Measurements from ENCODE around the gene LYSMD4. TPM values are rescaled to one million over a fixed set of nuclear protein-coding genes. Genes with fewer than 3 reads are reported as not detected.

Gene LYSMD4
- total and polyA plus RNA-seq, 2 donors (not counting 1 experiment from before 2014, with no cell fraction given): 9.7 to 10.3 TPM

GRCh38 chr15:99692825-99693224 lies 40.4 kb downstream of the LYSMD4 start:
- POLR2A ChIA-PET: no interaction called here
- Histone ChIP-seq H3K27ac (ENCODE audit: low read length in 2 of 2) (no peak overlapping the region), H3K9ac (ENCODE audit: low read length) (no peak overlapping the region), H3K36me3 (replicated peaks in 1 of 2; ENCODE audit: control extremely low read depth in 1 of 2, control insufficient read depth in 1 of 2, extremely low read depth in 1 of 2, insufficient read depth in 2 of 2, low read length in 1 of 2) (peaks cover 4 to 74% of the 10 kb centered on the region in 2 experiments), H4K20me1 (ENCODE audit: control insufficient read depth, insufficient read depth, low read length, poor library complexity, severe bottlenecking) (no peaks in the 10 kb centered on the region), H3K4me2 (replicated peaks; ENCODE audit: low read depth, low read length, poor library complexity, severe bottlenecking) (no peak overlapping the region), H3K4me3 (ENCODE audit: control extremely low read depth in 1 of 5, extremely low read depth in 1 of 5, insufficient read depth in 1 of 5, low read depth in 2 of 5, low read length in 4 of 5) (no peak overlapping the region), H3K9me3 (ENCODE audit: control extremely low read depth in 1 of 3, control insufficient read depth in 2 of 3, insufficient read depth in 1 of 3, low read length in 2 of 3) (no peaks in the 10 kb centered on the region), H3K27me3 (replicated peaks in 1 of 4; ENCODE audit: control extremely low read depth in 1 of 4, control insufficient read depth in 3 of 4, insufficient read depth in 4 of 4, low read length in 3 of 4) (no peaks in the 10 kb centered on the region), H2AFZ (ENCODE audit: insufficient read depth, low read depth, low read length, poor library complexity, severe bottlenecking) (no peak overlapping the region), H3K4me1 (ENCODE audit: control insufficient read depth in 2 of 2, insufficient read depth in 2 of 2, low read length in 2 of 2) (no peaks in the 10 kb centered on the region), H3K79me2 (ENCODE audit: control insufficient read depth, insufficient read depth, low read length) (peaks cover 16% of the 10 kb centered on the region)
- CTCF ChIA-PET: interaction anchor here (2.1 to 2.2 kb wide), 2 partner anchors 12 to 420 kb away, joined by 4 to 18 read pairs; no protein-coding TSS in a partner anchor
- Mint-ChIP-seq H3K27me3 (no peaks in the 10 kb centered on the region), H3K4me3 (no peak overlapping the region), H3K9me3 (ENCODE audit: insufficient read depth) (no peaks in the 10 kb centered on the region), H3K4me1 (no peaks in the 10 kb centered on the region), H3K27ac (no peak overlapping the region)
- intact Hi-C loops (cut with micrococcal nuclease): no loop called here
- no peak for TF ChIP-seq EZH2 (IDR thresholded peaks at IDR 0.05; ENCODE audit: borderline replicate concordance, insufficient read depth, low read depth, low read length, poor library complexity, severe bottlenecking)
- TF ChIP-seq, protein P1, sequence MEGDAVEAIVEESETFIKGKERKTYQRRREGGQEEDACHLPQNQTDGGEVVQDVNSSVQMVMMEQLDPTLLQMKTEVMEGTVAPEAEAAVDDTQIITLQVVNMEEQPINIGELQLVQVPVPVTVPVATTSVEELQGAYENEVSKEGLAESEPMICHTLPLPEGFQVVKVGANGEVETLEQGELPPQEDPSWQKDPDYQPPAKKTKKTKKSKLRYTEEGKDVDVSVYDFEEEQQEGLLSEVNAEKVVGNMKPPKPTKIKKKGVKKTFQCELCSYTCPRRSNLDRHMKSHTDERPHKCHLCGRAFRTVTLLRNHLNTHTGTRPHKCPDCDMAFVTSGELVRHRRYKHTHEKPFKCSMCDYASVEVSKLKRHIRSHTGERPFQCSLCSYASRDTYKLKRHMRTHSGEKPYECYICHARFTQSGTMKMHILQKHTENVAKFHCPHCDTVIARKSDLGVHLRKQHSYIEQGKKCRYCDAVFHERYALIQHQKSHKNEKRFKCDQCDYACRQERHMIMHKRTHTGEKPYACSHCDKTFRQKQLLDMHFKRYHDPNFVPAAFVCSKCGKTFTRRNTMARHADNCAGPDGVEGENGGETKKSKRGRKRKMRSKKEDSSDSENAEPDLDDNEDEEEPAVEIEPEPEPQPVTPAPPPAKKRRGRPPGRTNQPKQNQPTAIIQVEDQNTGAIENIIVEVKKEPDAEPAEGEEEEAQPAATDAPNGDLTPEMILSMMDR (IDR thresholded peaks at IDR 0.05): no peak
- DNase-seq: no peak
- 73% methylated on average over 2 of the region's 3 CpGs for WGBS (ENCODE audit: insufficient coverage)
- ATAC-seq (ENCODE audit: low read depth): no peak

- peaks cover 42% of the 10 kb centered on the region for H3K79me2 ChIP-seq (ENCODE audit: control insufficient read depth, insufficient read depth, low read length)
- CTCF ChIA-PET: interaction anchor here (3.3 kb wide), 1 partner anchor 18 kb away, joined by 17 read pairs; no protein-coding TSS in a partner anchor
- POLR2A ChIA-PET: no interaction called here
Measured at GRCh38 chr15:99686290-99686689, 46.9 kb downstream of the LYSMD4 start.

More at GRCh38 chr15:99686290-99686689, 46.9 kb downstream of the LYSMD4 start:
- H3K4me3 ChIP-seq (ENCODE audit: control extremely low read depth in 1 of 5, extremely low read depth in 1 of 5, insufficient read depth in 1 of 5, low read depth in 2 of 5, low read length in 4 of 5): no peak overlapping the region
- H3K9me3 ChIP-seq (ENCODE audit: control extremely low read depth in 1 of 3, control insufficient read depth in 2 of 3, insufficient read depth in 1 of 3, low read length in 2 of 3): peaks cover 0 to 19% (median 9%) of the 10 kb centered on the region in 3 donors
- no CpG with 5 or more reads among the region's 1 CpG for WGBS (ENCODE audit: insufficient coverage)
- Mint-ChIP-seq H3K4me1 (peaks cover 42% of the 10 kb centered on the region), H3K9me3 (ENCODE audit: insufficient read depth) (peaks cover 11% of the 10 kb centered on the region), H3K27me3 (no peaks in the 10 kb centered on the region), H3K4me3 (no peak overlapping the region), H3K27ac (no peak overlapping the region)
- H3K9ac ChIP-seq (ENCODE audit: low read length): no peak overlapping the region
- peaks cover 16 to 20% of the 10 kb centered on the region in 2 donors for H3K4me1 ChIP-seq (ENCODE audit: control insufficient read depth in 2 of 2, insufficient read depth in 2 of 2, low read length in 2 of 2)
- intact Hi-C loops (cut with micrococcal nuclease): no loop called here
- H4K20me1 ChIP-seq (ENCODE audit: control insufficient read depth, insufficient read depth, low read length, poor library complexity, severe bottlenecking): peaks cover 4% of the 10 kb centered on the region
- TF ChIP-seq, protein P1 (IDR thresholded peaks at IDR 0.05): no peak
- no peak for TF ChIP-seq EZH2 (IDR thresholded peaks at IDR 0.05; ENCODE audit: borderline replicate concordance, insufficient read depth, low read depth, low read length, poor library complexity, severe bottlenecking)
- no peak overlapping the region for H3K27ac ChIP-seq (ENCODE audit: low read length in 2 of 2)
- H3K4me2 ChIP-seq (replicated peaks; ENCODE audit: low read depth, low read length, poor library complexity, severe bottlenecking): no peak overlapping the region
- no peak for ATAC-seq (ENCODE audit: low read depth)
- no peaks in the 10 kb centered on the region for H3K27me3 ChIP-seq (replicated peaks in 1 of 4; ENCODE audit: control extremely low read depth in 1 of 4, control insufficient read depth in 3 of 4, insufficient read depth in 4 of 4, low read length in 3 of 4)
- H2AFZ ChIP-seq (ENCODE audit: insufficient read depth, low read depth, low read length, poor library complexity, severe bottlenecking): no peak overlapping the region
- no peak for DNase-seq
- peaks cover 0 to 42% of the 10 kb centered on the region in 2 experiments for H3K36me3 ChIP-seq (replicated peaks in 1 of 2; ENCODE audit: control extremely low read depth in 1 of 2, control insufficient read depth in 1 of 2, extremely low read depth in 1 of 2, insufficient read depth in 2 of 2, low read length in 1 of 2)
